GM12864 (cell line): ENCODE data around the gene ACTN4.

ENCODE experiments used
- DNase-seq: peaks from one replicate; pipeline ENCODE4 v3.0.0-alpha.2; 2011; ENCODE audit warnings: low read depth
- H3K4me3 ChIP-seq: 2 replicates; pipeline ENCODE4 v1.5.1; 2011; ENCODE audit warnings: mild to moderate bottlenecking, low read depth, low read length, control low read depth
- CTCF ChIP-seq: IDR thresholded peaks from 2 replicates; pipeline ENCODE4 v1.5.1; 2011; ENCODE audit warnings: low read depth, mild to moderate bottlenecking, moderate library complexity, low read length, control low read depth, inconsistent platforms; ENCODE audit errors: missing control alignments

Gene ACTN4

DNA sequence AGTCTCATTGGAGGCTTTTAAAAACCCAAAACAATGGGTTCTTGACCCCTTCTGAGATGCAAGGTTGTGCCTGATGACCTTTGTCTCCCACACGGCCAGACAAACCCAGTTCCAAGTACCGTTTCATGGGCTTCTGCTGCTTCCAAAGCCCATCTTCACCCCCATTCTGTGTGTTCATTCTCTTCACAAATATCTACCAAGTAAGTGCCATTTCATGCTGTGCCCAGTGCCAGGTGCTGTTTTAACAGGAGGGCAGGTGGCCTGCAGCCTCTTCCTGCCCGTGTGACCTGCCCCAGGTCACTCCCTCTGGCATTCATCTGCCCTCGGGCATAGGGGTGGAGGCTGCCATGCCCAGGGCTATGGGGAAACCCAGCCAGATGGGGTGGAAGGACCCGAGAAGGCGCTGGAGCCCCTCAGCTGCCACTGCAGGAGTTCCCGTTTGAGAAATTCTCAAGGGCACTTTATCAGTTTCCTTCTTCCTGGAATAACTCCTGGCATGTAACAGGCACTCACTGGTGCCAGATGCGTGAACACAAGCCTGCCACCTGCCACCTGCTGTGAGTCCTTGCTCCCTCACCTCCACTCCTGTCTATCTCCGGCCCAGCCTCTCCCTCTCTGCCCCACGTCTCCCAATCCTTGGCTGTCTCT, 84.3 kb downstream of the ACTN4 start:
- no peak overlapping the region for H3K4me3 ChIP-seq
- no peak for TF ChIP-seq CTCF
- no peak for DNase-seq

DNA sequence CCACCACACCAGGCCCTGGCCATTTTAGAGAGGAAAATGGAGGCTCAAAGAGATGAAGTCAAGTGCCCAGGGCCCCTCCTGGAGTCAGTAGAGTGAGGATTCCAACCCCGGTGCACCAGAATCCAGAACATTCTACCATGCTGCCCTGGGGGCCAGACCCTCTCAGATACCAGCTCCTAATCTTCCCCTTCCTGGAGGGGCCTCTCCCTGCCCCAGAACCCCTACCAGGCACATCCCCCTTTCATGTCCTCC, 85.7 kb downstream of the ACTN4 start:
- no peak for TF ChIP-seq CTCF
- no peak overlapping the region for H3K4me3 ChIP-seq
- DNase-seq: no peak

DNA sequence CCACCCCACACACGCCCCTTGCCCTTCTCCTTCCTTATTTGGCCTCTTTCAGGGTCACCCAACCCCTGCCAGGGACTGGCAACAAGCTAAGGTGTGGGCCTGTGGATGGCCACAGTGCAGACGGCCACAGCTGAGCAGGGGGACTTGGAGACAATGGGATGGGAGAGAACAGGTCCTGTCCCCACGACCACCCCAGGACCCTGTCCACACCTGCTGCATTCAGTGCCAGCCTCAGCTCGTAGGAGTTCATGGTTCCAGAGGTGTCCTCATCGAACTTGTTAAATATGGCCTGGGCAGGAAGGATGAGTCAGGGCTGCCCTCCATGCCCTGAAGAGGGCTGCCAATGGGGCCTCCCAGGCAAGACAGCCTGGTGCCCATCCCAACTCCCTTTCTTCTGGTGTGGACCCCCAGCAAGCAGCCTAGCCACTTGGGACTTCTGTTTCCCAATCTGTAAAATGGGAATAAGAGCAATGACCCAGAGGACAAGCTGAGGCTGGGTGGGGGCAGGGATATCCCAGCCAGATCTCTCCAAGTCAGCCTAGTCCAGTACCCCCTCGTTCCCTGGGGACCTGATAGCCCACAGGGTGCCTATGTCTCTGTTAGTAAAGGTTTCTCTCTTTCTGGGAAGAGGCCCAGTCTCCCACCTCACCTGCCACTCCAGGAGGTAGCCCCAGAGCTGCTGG, 86.2 kb downstream of the ACTN4 start:
- no peak overlapping the region for H3K4me3 ChIP-seq
- no peak for TF ChIP-seq CTCF
- no peak for DNase-seq

GRCh38 chr19:38734176-38734425, 86.7 kb downstream of the ACTN4 start:
- TF ChIP-seq CTCF: no peak
- no peak overlapping the region for H3K4me3 ChIP-seq

DNA sequence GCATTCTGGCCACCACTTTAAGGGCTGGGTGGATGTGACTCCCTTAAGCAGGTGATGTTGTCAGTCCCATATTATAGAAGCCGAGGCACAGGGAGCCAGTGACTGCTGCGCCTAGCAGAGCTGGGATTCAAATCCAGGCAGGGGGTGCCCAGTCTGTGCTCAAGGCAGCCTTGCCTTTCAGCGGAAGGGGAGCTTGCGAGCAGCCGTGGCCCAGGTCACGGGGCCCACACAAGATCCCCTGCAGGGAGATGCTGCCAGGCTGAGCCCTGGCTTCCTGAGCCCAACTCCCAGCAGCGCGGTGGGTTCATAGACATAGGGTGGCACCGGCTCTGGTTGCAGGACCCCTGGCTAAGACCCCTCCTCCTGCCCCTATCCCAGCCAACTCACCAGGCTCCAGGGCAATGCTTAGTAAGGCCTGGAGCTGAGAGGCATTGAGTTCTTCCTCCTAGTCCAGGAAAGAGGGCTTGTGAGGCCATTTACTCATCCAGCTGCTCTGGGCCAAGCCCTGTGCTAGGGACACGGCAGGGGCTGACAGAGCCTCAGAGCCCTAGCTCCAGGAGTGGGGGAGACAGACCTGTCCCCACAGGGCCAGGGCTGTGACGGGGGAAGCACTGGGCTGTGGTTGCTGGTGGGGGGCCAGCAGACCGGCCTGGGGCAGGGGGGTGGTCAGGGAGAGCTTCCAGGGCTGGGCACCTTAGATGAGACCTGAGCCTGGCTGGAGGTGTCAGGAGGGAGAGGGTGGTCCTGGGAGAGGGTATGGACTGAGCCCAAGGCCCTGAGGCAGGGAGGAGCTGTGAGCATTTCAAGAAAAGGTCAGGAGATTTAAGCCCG, 87.2 kb downstream of the ACTN4 start:
- no peak for TF ChIP-seq CTCF
- H3K4me3 ChIP-seq: no peak overlapping the region
- peak; percentile 45 for DNase-seq

More at GRCh38 chr19:38734176-38734425, 86.7 kb downstream of the ACTN4 start:
- DNase-seq: no peak

- no peak overlapping the region for H3K4me3 ChIP-seq
- no peak for DNase-seq
- TF ChIP-seq CTCF: no peak
Observed at GRCh38 chr19:38735257-38735686, 87.8 kb downstream of the ACTN4 start.
